ENCODE results near the gene NME5.

NME5 gene

DNA sequence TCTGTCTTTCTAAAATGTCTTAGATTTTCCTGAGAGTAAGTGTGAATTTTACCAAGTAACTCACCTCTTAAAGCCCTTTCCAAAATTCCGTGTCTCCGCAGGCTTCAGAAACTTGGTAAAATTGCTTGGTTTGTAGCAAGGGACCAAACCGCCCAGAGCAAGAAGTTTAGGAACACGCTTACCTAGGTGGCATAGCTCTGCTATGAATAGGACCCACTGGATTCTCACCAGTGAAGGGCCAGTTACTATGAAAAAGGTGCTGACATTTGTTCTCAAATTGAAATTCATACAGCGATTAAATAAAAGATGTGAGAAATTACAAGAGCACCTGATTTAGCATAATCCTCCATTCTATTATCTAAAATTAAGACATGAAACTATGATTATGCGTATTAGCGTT, 6.7 kb downstream of the NME5 start:
- no peak for DNase-seq (ENCODE audit: low read depth in 2 of 2)

DNA sequence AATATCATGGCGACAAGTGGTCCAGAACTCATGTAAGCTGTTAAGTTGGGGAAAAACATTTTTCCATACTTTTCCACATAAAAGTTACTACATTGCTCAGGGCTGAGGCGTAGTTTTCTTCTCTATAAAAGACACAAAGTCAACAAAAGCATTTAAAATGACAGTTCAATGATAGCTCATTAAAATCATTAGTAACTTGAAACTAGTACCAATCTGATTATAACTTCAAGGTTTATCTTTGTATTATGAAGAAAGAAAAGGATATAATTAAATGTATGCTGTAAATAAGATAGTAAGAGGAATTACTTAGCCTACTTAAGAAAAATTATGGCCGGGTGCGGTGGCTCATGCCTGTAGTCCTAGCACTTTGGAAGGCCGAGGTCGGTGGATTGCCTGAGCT, 9.9 kb downstream of the NME5 start:
- no peak for DNase-seq (ENCODE audit: low read depth in 2 of 2)

DNA sequence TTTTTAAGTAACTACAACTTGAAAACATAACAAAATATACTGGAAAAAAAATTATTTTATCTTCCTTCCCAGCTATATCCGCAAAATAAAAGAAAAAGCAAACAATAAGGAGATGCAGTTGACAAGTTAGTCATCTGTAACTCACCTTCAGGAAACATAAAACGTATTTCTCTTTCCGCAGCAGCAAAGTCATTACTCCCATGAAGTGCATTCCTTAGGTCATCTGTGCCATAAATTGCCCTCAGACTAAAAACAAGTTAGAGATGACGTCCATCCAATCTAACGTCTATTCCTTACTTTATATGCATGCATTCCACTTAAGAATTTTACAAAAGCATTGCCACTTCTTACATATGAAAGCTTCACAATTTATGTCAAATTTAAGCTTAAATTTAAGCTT, 10.9 kb downstream of the NME5 start:
- no peak for DNase-seq (ENCODE audit: low read depth in 2 of 2)

DNA sequence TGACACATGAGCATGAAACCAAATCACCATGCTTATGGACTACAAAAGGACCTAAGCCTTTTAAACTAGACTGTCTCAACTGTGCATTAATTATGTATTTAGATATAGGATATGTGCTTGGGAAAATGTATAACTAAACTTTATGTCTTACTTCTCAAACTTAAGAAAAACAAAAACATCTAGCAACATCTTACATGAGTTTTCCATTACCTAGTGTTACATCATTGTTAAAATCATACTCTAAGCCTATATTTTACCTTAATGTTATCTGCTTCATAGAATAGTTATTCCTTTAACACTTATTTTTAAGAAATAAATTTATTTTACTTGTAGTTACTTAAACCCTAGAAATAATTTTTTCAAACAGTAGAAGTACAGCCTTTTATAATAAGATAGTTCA, 24.0 kb downstream of the NME5 start:
- DNase-seq (ENCODE audit: low read depth in 2 of 2), result no peak

DNA sequence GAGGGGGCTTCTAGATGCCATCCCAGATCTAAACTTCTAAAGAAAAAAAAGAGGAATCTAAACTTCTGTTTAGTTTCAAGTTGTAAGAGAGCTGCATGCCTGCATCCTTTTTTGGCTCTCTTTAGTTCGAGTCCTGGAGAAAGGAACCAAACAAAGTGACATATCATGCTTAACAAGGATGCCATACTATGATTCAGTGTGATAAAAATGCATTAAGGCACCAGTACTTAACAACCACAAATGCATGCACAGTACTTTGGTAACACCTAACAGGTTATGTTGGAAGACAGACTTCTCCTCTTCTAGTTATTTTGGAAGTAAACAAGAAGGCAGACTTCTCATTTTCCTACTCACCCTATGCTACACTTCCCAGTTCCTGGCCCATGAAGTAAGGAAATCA, 27.3 kb downstream of the NME5 start:
- DNase-seq (ENCODE audit: low read depth in 2 of 2), result no peak

DNA sequence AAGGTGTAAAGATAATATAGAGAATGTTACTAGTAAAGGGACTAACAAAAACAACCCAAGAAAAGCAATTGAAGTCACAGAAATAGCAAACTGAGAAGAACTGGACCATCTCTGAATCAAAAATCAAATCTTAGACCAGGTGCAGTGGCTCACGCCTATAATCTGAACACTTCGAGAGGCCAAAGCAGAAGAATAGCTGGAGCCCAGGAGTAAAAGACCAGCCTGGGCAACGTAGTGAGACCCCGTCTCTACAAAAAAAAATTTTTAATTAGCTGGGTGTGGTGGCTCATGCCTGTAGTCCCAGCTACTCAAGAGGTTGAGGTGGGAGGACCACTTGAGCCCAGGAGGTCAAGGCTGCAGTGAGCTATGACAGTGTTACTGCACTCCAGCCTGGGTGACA, 28.0 kb downstream of the NME5 start:
- no peak for DNase-seq (ENCODE audit: low read depth in 2 of 2)

DNA sequence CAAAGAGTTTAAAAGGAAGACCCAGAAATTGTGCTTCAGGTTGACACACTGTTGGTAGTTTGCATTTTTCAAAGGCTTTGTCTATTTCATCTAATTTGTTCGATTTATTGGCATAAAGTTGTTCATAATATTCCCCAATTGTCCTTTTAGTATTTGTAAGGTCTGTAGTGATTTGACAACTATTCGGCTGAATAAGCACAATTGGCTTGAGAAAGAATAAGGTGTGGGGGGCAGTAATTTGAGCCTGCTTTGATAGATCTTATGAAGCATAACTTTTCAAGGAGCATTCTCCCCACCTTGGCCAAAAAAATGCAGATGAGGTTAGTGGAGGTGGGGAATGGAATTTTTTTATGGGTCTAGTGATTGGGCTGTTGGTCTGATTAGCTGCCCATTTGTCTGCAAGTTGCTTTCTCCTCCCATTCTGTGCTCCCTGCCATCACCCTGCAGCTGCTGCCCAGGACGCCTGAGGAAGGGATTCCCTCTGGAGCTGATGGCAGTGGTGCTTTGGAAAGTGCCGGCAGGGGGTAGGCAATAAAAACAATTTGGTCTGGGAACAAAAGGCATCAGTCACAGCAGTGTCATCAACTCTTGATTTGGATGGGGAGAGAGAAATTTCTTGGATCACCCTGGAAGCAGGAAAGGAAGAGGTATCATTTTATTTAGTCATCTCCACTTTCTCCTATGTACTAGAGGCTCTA, 28.8 kb downstream of the NME5 start:
- no peak for DNase-seq (ENCODE audit: low read depth in 2 of 2)

DNA sequence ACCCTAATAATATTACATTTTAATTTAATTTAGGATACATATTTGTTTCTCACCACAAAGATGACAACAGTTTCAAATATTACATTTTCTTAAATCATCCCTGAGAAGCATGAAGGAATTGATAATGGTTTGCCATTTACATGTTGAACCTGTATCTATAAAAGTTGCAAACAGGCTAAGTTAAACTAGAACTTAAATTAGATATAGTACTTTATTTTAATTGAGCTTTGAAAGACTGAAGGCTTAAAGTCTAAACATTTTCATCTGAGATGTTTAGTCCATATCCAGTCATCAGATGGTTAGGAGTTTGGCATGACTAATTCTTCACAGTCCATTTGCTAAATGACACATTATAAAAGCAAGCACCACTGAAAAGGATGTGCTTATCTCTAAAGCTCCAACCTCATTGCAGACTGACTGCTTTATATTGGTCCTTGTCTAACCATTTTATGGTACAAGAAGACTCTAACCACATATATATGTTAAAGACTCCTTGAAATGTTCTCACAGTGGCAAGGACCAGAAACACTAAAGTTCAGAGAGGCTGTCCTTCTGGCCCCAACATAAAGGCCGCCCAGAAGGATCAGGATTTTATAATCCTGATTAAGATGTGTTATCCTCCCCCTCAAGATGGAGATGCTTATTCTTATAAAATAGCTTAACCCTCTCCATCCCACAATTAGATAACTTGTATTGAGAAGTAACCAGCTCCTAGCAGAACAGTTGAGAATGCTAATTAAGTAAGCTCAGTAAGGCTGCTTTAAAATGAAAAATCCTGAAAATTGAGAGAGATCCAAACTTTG, 29.6 kb downstream of the NME5 start:
- DNase-seq (ENCODE audit: low read depth in 2 of 2), result no peak

DNA sequence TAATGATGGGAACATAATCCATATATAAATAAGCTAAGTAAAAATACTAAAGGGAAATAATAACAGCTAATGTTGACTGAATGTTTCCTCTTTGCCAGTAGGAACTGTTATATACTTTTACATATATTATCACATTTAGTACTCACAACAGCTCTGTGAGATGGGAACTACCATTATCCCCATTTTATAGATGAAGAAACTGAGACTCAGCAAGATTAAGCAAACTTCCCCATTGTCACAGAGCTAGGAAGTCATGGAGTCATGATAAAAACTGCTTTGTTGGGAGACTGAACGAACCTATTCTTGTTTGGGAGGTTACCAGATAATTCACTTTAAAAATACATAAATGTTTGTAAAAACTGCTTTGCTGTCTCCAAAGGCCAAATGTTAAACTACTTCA, 32.0 kb downstream of the NME5 start:
- DNase-seq (ENCODE audit: low read depth in 2 of 2), result no peak

DNA sequence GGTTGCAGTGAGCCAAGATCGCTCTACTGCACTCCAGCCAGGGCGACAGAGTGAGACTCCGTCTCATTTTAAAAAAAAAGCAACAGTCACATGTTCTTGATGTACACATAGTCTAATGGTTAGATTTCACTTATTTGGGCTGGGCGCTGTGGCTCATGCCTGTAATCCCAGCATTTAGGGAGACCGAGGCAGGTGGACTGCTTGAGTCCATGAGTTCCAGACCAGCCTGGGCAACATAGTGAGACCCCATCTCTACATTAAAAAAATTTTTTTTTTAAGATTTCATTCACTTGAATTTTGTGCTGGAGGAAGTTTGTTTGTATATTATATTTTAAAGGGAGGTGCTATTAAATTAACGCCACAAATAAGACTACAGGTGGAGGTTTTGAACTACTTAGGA, 33.5 kb downstream of the NME5 start:
- no peak for DNase-seq (ENCODE audit: low read depth in 2 of 2)

DNA sequence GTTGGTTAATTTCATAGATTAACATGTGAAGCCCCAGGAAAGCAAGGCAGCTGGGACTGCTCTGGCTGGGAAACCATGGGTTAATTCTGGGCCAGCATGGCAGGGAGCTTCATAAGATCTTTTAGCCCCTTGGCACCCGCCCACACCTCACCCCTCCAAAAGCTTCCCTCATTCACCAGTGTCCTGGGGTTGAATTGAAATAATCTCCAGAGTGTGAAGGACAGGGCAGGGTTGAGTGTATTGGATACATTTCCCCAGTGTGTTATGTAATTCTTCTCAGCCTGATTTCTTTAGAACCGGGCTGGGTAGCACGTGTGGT, 36.0 kb downstream of the NME5 start:
- no peak for DNase-seq (ENCODE audit: low read depth in 2 of 2)

DNA sequence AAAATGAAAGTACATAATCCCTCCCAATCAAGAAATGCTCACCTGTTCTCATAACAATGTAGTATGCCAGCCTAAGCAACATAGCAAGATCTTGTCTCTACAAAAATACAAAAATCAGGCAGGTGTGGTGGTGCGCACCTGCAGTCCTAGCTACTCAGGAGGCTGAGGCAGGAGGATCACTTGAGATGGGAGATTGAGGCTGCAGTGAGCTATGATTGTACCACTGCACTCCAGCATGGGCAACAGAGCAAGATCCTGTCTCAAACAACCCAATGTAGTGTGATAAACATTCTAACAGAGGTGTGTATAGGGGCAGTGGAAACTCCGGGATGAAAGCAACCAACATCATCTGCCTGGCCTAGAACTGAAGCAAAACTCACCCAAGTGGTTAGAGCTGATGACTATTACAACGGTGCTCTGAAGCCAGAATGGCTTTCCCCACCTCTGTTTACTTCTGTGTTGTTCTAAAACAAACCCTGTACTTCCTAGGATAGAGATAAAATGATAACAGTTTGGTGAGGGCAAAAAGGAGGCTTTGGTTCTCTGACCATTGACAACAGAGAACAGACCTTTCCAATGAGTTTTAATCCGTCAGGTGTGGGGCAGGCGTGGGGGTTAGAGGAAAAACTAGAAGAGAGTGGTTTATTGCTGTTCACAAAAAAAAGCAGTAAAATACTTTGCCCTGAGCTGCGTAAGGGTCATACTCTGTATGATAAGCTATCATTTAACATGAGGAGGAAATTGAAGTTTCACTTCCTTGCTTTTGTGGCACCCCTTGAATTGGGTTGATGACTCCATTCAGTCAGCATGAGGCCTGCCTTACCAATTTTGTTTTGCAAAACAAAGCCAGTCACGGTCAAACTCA, 36.5 kb downstream of the NME5 start:
- no peak for DNase-seq (ENCODE audit: low read depth in 2 of 2)

DNA sequence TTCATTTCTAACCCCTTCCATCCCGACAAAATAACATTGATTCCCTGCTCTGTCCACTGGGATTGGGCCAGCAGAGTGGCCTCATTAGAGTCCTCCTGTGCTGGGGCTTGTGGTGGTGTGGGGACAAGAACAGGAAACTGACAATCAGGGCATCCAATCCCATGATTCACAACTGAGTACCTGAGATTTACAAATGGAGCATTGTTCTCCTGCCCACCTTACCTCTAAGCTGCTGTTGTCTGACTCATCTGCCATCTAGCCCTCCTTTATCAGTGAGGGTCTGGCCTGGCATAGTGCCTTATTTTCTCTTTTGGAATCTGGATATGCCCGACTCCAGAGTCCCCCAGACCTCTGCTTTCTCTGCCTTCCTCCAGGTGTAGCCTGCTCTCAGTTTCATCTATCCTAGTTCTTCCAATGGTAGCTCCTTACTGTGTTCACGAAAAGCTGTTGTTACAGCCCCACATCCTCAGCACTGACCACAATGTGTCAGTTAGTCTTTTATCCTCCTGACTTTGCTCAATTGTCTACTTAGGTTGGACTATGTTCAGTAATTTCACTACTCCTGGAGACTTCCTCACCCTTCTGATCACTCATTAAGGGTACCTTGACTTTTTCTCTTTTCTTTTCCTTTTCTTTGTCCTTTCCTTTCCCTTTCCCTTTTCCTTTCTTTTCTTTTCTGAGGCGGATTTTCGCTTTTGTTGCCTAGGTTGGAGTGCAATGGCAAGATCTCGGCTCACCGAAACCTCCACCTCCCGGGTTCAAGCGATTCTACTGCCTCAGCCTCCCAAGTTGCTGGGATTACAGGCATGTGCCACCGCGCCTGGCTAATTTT, 42.0 kb downstream of the NME5 start:
- no peak for DNase-seq (ENCODE audit: low read depth in 2 of 2)

DNA sequence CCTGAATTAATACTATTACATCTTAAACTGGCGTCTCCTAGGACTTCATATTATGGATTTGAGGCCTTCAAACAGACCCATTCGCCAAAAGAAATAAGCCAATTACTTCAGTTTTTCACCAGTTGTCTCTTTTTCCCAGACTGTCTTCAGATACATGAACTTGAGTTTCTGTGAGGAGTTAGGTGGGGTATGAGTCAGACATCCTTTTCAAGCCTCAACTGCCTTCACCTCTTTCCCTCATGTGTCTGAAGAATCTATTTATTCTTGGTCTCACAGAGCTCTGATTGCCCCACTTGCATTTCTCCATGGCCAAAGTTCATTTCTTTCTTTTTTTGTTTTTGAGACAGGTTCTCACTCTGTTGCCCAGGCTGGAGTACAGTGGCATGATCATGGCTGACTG, 42.9 kb downstream of the NME5 start:
- DNase-seq (ENCODE audit: low read depth in 2 of 2), result no peak

DNA sequence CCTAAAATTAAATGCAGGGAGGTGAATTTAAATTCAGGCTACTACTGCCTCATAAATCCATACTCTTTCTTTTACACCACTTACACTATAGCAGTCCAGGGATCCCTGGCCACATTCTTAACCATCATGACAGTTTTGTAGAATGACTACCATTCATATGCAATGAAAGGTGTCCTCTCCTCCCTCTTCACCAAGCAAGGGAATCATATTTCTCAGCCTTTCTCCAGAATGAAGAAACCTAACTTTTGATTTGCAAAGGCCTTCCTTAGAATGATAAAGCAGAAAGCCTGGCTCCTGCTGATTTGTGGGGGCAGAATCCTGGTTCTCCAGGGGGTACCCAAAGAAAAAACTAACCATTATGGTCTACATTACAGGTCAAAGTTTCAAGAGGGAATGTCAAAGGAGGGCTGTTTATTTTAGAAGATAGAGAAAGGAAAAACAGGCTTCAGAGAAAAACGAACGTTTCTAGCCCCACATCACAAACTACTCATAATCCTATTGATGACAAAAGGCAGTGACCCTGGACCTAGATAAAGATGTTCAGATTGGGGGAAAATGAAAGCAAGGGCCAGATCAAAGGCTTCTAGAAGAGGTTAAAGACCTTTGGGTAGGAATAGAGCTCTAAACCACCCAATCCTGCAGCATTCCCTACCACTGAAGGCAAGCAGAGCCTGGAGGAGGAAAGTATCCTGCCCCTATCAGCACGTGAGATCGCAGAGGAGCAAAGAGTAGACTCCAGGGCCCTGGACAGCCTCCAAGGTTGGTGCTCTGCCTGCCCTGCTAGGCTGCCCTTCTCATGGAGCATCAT, 43.9 kb downstream of the NME5 start:
- no peak for DNase-seq (ENCODE audit: low read depth in 2 of 2)

DNA sequence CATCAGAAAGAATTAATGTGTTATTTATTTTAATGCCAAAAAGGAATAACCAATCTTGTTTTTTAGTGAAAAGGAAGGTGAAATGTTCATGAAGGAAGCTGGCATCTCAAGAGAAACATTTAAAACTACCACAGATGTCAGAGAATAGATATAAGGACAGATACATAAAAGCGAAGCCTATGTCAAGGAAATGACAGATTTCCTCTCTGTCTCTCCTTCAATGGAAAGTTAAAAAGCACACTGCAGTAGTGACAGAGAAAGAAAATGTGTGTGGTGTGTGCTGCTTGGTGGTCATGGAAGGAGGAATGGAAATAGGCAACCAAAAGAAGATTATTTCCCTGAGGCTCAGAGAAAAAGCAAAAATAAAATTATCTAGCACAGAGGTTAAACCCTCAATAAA, 46.2 kb downstream of the NME5 start:
- DNase-seq (ENCODE audit: low read depth in 2 of 2), result no peak

DNA sequence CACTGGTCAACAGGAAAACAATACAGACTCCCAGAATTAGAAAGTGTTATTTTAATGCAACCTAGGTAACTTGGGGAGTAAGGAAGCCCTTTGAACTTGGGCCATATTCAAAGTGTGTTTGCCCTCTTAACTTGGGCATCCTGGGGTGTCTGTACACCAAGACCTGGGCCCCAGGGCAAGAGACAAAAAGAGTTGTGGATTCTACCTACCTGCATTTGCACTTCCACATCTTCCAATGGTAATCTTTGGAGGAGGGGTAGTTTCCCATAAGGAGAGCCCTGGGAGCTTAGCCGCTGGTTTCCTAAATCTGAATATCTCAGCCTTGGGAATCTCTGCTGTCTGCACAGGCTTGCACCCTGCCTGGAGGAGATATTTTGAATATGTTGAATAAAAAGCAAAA, 46.9 kb downstream of the NME5 start:
- no peak for DNase-seq (ENCODE audit: low read depth in 2 of 2)

DNA sequence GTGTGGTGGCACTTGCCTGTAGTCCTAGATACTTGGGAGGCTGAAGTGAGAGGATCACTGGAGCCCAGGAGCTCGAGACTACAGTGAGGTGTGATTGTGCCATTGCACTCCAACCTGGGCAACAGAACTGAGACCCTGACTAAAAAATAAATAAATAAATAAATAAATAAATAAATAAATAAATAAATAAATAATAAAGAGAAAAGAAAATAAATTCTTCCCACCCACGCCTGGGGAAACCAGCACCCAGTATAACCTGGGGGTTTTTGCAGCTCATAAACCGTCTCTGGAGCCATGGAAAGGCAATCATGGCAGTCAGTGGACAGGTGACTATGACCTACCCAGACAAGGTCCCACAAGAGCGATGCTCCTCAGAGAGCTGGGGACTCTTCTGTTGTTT, 47.5 kb downstream of the NME5 start:
- no peak for DNase-seq (ENCODE audit: low read depth in 2 of 2)

DNA sequence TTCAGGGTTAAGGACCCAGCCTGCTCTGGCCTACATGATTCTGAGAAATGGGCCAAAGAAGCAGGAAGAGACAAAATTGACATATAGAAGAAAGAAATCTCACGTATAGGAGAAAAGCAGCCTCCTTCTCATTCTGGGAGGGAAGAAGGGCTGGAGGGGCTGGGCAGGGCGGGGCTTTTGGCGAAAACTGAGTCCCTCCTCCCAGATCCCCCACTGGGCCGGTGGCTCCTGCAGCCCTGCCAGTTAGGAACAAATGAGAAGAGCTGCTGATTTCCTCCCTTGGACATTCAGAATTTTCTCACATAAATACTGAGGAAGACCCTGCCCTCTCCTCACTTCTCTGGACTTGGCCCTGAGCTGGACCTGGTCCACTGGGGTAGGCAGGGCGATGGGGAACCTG, 55.5 kb downstream of the NME5 start, which contains the start of gene WNT8A:
TSS of gene WNT8A (plus strand) at position 332 of the 400 bp plus-strand sequence. CDS start 95 bp downstream, outside the sequence.
- no peak for DNase-seq (ENCODE audit: low read depth in 2 of 2)

DNA sequence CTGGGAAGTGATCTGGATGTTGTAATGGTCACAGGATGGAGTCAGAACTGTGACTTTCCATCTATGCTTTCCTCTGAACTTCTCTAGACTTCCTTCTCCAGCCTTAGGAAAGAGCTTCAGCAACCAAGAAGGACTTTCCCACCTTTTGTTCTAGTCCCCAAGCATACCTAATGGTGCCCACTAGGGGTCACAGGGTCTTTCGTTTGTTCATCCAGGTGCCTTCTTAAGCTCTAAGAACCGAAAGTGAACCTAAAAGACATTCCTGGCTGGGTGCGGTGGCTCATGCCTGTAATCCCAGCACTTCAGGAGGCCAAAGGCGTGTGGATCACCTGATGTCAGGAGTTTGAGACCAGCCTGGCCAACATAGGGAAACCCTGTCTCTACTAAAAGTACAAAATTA, 57.2 kb downstream of the NME5 start:
- DNase-seq (ENCODE audit: low read depth in 2 of 2), result no peak

All from stimulated activated CD4-positive, alpha-beta T cell treated with anti-CD3 and anti-CD28 coated beads, Interleukin-1b, Interleukin-23, amount 100 ng/mL, for 1 hour (primary cell).